Activated CD4-positive, alpha-beta T cell treated with anti-CD3 and anti-CD28 coated beads, Interleukin-2, amount 50 U/mL, for 1 hour (primary cell): Measurements from ENCODE around the gene AAGAB.

Experiments used
- DNase-seq: peaks from one replicate; pipeline ENCODE4 v3.0.0-alpha.2; 2020

Gene AAGAB

GRCh38 chr15:67186226-67186649 is 68.2 kb downstream of the AAGAB start:
- DNase-seq: no peak

- no peak for DNase-seq
Measured at GRCh38 chr15:67185621-67186225, 68.7 kb downstream of the AAGAB start.

- DNase-seq: no peak
Measured at GRCh38 chr15:67185051-67185450, 69.4 kb downstream of the AAGAB start.

- no peak for DNase-seq
Measured at GRCh38 chr15:67184208-67184925, 70.1 kb downstream of the AAGAB start.

GRCh38 chr15:67183443-67184169 is 70.9 kb downstream of the AAGAB start:
- DNase-seq: no peak

GRCh38 chr15:67181221-67181639 is 73.2 kb downstream of the AAGAB start:
- DNase-seq: no peak

GRCh38 chr15:67180514-67181191 is 73.8 kb downstream of the AAGAB start:
- DNase-seq: no peak

- no peak for DNase-seq
Measured at GRCh38 chr15:67180035-67180434, 74.4 kb downstream of the AAGAB start.

- DNase-seq: no peak
Measured at GRCh38 chr15:67179411-67179995, 75.0 kb downstream of the AAGAB start.

GRCh38 chr15:67178569-67179210 is 75.8 kb downstream of the AAGAB start:
- no peak for DNase-seq

GRCh38 chr15:67177752-67178151 is 76.7 kb downstream of the AAGAB start:
- DNase-seq: no peak

- DNase-seq: no peak
Measured at GRCh38 chr15:67176195-67176971, 78.1 kb downstream of the AAGAB start.

- DNase-seq: no peak
Measured at GRCh38 chr15:67175643-67176071, 78.8 kb downstream of the AAGAB start.

- DNase-seq: no peak
Measured at GRCh38 chr15:67174864-67175573, 79.4 kb downstream of the AAGAB start.

GRCh38 chr15:67174446-67174845 is 80.0 kb downstream of the AAGAB start:
- no peak for DNase-seq

GRCh38 chr15:67173786-67174185 is 80.7 kb downstream of the AAGAB start:
- no peak for DNase-seq

- DNase-seq: no peak
Measured at GRCh38 chr15:67173005-67173404, 81.5 kb downstream of the AAGAB start.

GRCh38 chr15:67172172-67172571 is 82.3 kb downstream of the AAGAB start:
- no peak for DNase-seq

GRCh38 chr15:67171471-67171870 is 83.0 kb downstream of the AAGAB start:
- no peak for DNase-seq

GRCh38 chr15:67170143-67170925 is 84.1 kb downstream of the AAGAB start:
- DNase-seq: no peak
